ENCODE results near the gene SPRR3.

SPRR3 gene
- total RNA-seq = 0 reads per million in 4 experiments

- DNase-seq = no peak
These were observed at the start of gene SPRR3 for GRCh38 chr1:153001382-153001781. TSS of gene SPRR3 (plus strand) at chr1:153001749. CDS start at chr1:153003021, 1,272 bp downstream.

- DNase-seq = no peak
These were observed 47.8 kb upstream of the SPRR3 start for GRCh38 chr1:152953761-152954160.

GRCh38 chr1:152954436-152954835 lies 47.1 kb upstream of the SPRR3 start:
- no peak for DNase-seq

GRCh38 chr1:152957561-152957960 lies 44.0 kb upstream of the SPRR3 start:
- DNase-seq = no peak

- no peak for DNase-seq
These were observed 42.3 kb upstream of the SPRR3 start for GRCh38 chr1:152959273-152959672.

- DNase-seq = no peak
These were observed 41.6 kb upstream of the SPRR3 start for GRCh38 chr1:152959801-152960451.

- DNase-seq = no peak
These were observed 41.0 kb upstream of the SPRR3 start for GRCh38 chr1:152960452-152961044.

GRCh38 chr1:152961226-152961891 lies 40.2 kb upstream of the SPRR3 start:
- no peak for DNase-seq

GRCh38 chr1:152962876-152963415 lies 38.6 kb upstream of the SPRR3 start:
- no peak for DNase-seq

- DNase-seq = no peak
These were observed 37.0 kb upstream of the SPRR3 start for GRCh38 chr1:152964536-152964935.

- no peak for DNase-seq
These were observed 35.7 kb upstream of the SPRR3 start for GRCh38 chr1:152965853-152966252.

GRCh38 chr1:152967201-152967600 lies 34.3 kb upstream of the SPRR3 start:
- DNase-seq = no peak

GRCh38 chr1:152968248-152968647 lies 33.3 kb upstream of the SPRR3 start:
- DNase-seq = no peak

GRCh38 chr1:152969036-152969435 lies 32.5 kb upstream of the SPRR3 start:
- DNase-seq = no peak

- DNase-seq = no peak
These were observed 31.1 kb upstream of the SPRR3 start, which contains the start of gene SPRR4 for GRCh38 chr1:152970495-152970894. TSS of gene SPRR4 (plus strand) at chr1:152970648. CDS start at chr1:152971891, 1,243 bp downstream.

- DNase-seq = no peak
These were observed 29.2 kb upstream of the SPRR3 start for GRCh38 chr1:152972196-152972886.

- DNase-seq = no peak
These were observed 24.9 kb upstream of the SPRR3 start for GRCh38 chr1:152976688-152977087.

GRCh38 chr1:152977614-152978013 lies 23.9 kb upstream of the SPRR3 start:
- no peak for DNase-seq

GRCh38 chr1:152980676-152981075 lies 20.9 kb upstream of the SPRR3 start:
- no peak for DNase-seq

- DNase-seq = no peak
These were observed 20.2 kb upstream of the SPRR3 start for GRCh38 chr1:152981146-152981871.

GRCh38 chr1:152982076-152982475 lies 19.5 kb upstream of the SPRR3 start:
- DNase-seq = no peak

GRCh38 chr1:152983234-152983633 lies 18.3 kb upstream of the SPRR3 start:
- no peak for DNase-seq

All from effector CD8-positive, alpha-beta T cell (primary cell).